ENCODE data around the gene CRISP3. TPM values are rescaled to one million over a fixed set of nuclear protein-coding genes. Genes with fewer than 3 reads are reported as not detected.
"Not testable (repeated sequence)": the region's sequence is repeated elsewhere in the genome, so short reads cannot be mapped to it uniquely, and the experiment has no call there.

Gene CRISP3
- total RNA-seq, 2 donors from 2014 or later: not detected

- no peak overlapping the region for H3K27ac ChIP-seq (ENCODE audit: low read depth, low read length)
Observed at GRCh38 chr6:49732781-49733180, 11.4 kb downstream of the CRISP3 start.

DNA sequence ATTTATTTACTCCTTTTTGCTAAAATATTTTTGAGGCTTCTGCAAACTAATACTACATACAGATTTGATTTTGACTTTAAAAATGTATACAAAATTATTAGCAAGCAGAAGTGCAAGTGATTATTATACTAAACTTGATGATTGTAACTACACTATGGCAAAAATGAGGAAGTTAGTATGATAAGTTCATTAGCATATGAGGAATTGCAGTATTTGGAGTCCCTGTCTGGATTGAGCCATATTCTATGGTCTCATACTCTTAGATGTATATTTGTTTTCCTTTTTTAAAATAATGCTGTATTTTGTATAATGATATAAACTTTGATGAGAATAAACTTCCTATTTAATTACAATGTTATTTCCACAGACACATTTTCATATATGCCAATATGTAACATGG lies 13.9 kb downstream of the CRISP3 start:
- H3K27ac ChIP-seq (ENCODE audit: low read depth, low read length): no peak overlapping the region
- Mint-ChIP-seq H3K27me3 (ENCODE audit: insufficient read depth) (no peaks in the 10 kb centered on the region), H3K36me3 (ENCODE audit: low read depth) (no peaks in the 10 kb centered on the region), H3K4me1 (peaks cover 3% of the 10 kb centered on the region), H3K4me3 (no peak overlapping the region), H3K27ac (no peak overlapping the region), H3K9me3 (no peaks in the 10 kb centered on the region)
- H3K9me3 ChIP-seq (ENCODE audit: control insufficient read depth, low read length): no peaks in the 10 kb centered on the region
- TF ChIP-seq, protein P1, sequence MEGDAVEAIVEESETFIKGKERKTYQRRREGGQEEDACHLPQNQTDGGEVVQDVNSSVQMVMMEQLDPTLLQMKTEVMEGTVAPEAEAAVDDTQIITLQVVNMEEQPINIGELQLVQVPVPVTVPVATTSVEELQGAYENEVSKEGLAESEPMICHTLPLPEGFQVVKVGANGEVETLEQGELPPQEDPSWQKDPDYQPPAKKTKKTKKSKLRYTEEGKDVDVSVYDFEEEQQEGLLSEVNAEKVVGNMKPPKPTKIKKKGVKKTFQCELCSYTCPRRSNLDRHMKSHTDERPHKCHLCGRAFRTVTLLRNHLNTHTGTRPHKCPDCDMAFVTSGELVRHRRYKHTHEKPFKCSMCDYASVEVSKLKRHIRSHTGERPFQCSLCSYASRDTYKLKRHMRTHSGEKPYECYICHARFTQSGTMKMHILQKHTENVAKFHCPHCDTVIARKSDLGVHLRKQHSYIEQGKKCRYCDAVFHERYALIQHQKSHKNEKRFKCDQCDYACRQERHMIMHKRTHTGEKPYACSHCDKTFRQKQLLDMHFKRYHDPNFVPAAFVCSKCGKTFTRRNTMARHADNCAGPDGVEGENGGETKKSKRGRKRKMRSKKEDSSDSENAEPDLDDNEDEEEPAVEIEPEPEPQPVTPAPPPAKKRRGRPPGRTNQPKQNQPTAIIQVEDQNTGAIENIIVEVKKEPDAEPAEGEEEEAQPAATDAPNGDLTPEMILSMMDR (conservative IDR thresholded peaks at IDR 0.05): no peak
- no peak overlapping the region for H3K4me3 ChIP-seq (ENCODE audit: low read length)
- no peaks in the 10 kb centered on the region for H3K36me3 ChIP-seq (ENCODE audit: control insufficient read depth, insufficient read depth, low read length)
- H3K4me1 ChIP-seq (ENCODE audit: control insufficient read depth, insufficient read depth, low read length): no peaks in the 10 kb centered on the region
- DNase-seq: no peak
- H3K27me3 ChIP-seq (ENCODE audit: control insufficient read depth, insufficient read depth, low read length, poor library complexity, severe bottlenecking): no peaks in the 10 kb centered on the region
- no peak overlapping the region for H3K9ac ChIP-seq (ENCODE audit: extremely low read depth, low read length, poor library complexity, severe bottlenecking)

More at GRCh38 chr6:49732781-49733180, 11.4 kb downstream of the CRISP3 start:
- Mint-ChIP-seq H3K4me3 (no peak overlapping the region), H3K9me3 (no peaks in the 10 kb centered on the region), H3K27me3 (ENCODE audit: insufficient read depth) (no peaks in the 10 kb centered on the region), H3K4me1 (peaks cover 16% of the 10 kb centered on the region), H3K27ac (no peak overlapping the region), H3K36me3 (ENCODE audit: low read depth) (no peaks in the 10 kb centered on the region)
- WGBS, 2 experiments (ENCODE audit: insufficient coverage in 1 of 2, insufficient read length in 1 of 2): 84% methylated on average over 2 of the region's 3 CpGs; no CpG with 5 or more reads in 1 of the 2 experiments
- Histone ChIP-seq H3K9me3 (ENCODE audit: control insufficient read depth, low read length) (no peaks in the 10 kb centered on the region), H3K4me1 (ENCODE audit: control insufficient read depth, insufficient read depth, low read length) (no peaks in the 10 kb centered on the region), H3K27me3 (ENCODE audit: control insufficient read depth, insufficient read depth, low read length, poor library complexity, severe bottlenecking) (no peaks in the 10 kb centered on the region), H3K9ac (ENCODE audit: extremely low read depth, low read length, poor library complexity, severe bottlenecking) (no peak overlapping the region), H3K36me3 (ENCODE audit: control insufficient read depth, insufficient read depth, low read length) (no peaks in the 10 kb centered on the region), H3K4me3 (ENCODE audit: low read length) (no peak overlapping the region)
- DNase-seq: no peak
- TF ChIP-seq, protein P1 (conservative IDR thresholded peaks at IDR 0.05): no peak

- not testable (repeated sequence) for DNase-seq; H3K27me3 Mint-ChIP-seq (ENCODE audit: insufficient read depth); H3K27ac ChIP-seq (ENCODE audit: low read depth, low read length); H3K4me3 ChIP-seq (ENCODE audit: low read length); H3K4me1 Mint-ChIP-seq; H3K36me3 ChIP-seq (ENCODE audit: control insufficient read depth, insufficient read depth, low read length); H3K27ac Mint-ChIP-seq; H3K4me1 ChIP-seq (ENCODE audit: control insufficient read depth, insufficient read depth, low read length); H3K36me3 Mint-ChIP-seq (ENCODE audit: low read depth); H3K27me3 ChIP-seq (ENCODE audit: control insufficient read depth, insufficient read depth, low read length, poor library complexity, severe bottlenecking); H3K4me3 Mint-ChIP-seq; H3K9ac ChIP-seq (ENCODE audit: extremely low read depth, low read length, poor library complexity, severe bottlenecking)
- H3K9me3 ChIP-seq (ENCODE audit: control insufficient read depth, low read length): peaks cover 32% of the 10 kb centered on the region
- peaks cover 25% of the 10 kb centered on the region for H3K9me3 Mint-ChIP-seq
- 79 to 85% methylated on average over 2 to 4 of the region's 4 CpGs for WGBS, 2 experiments (ENCODE audit: insufficient coverage in 1 of 2, insufficient read length in 1 of 2)
Observed at GRCh38 chr6:49723917-49724316, 20.3 kb downstream of the CRISP3 start.

GRCh38 chr6:49721297-49721696 lies 22.9 kb downstream of the CRISP3 start:
- H3K27me3 Mint-ChIP-seq (ENCODE audit: insufficient read depth): no peaks in the 10 kb centered on the region
- TF ChIP-seq, protein P1 (conservative IDR thresholded peaks at IDR 0.05): no peak
- Histone ChIP-seq H3K4me1 (ENCODE audit: control insufficient read depth, insufficient read depth, low read length) (no peaks in the 10 kb centered on the region), H3K27ac (ENCODE audit: low read depth, low read length) (no peak overlapping the region), H3K9me3 (ENCODE audit: control insufficient read depth, low read length) (peaks cover 41% of the 10 kb centered on the region), H3K36me3 (ENCODE audit: control insufficient read depth, insufficient read depth, low read length) (no peaks in the 10 kb centered on the region), H3K4me3 (ENCODE audit: low read length) (no peak overlapping the region), H3K27me3 (ENCODE audit: control insufficient read depth, insufficient read depth, low read length, poor library complexity, severe bottlenecking) (no peaks in the 10 kb centered on the region), H3K9ac (ENCODE audit: extremely low read depth, low read length, poor library complexity, severe bottlenecking) (no peak overlapping the region)
- no peaks in the 10 kb centered on the region for H3K4me1 Mint-ChIP-seq
- H3K36me3 Mint-ChIP-seq (ENCODE audit: low read depth): no peaks in the 10 kb centered on the region
- WGBS, 2 experiments (ENCODE audit: insufficient coverage in 1 of 2, insufficient read length in 1 of 2): 98% methylated on average over 2 of the region's 2 CpGs; no CpG with 5 or more reads in 1 of the 2 experiments
- H3K4me3 Mint-ChIP-seq: no peak overlapping the region
- H3K27ac Mint-ChIP-seq: no peak overlapping the region
- peaks cover 43% of the 10 kb centered on the region for H3K9me3 Mint-ChIP-seq
- no peak for DNase-seq

Measured in endodermal cell (in vitro differentiated cells).